Choroid plexus epithelial cell (primary cell): Measurements from ENCODE around the gene PRSS48.
"Not testable (repeated sequence)": the region's sequence is repeated elsewhere in the genome, so short reads cannot be mapped to it uniquely, and the experiment has no call there.

Source experiments
- DNase-seq: peaks from one replicate; pipeline ENCODE4 v3.0.0-alpha.2; 2010; ENCODE audit warnings: low read depth
- H3K4me3 ChIP-seq: 2 replicates; pipeline ENCODE4 v1.5.1; 2011; ENCODE audit warnings: low read depth, mild to moderate bottlenecking, control low read depth, low read length, moderate library complexity
- TF ChIP-seq, protein P1 (sequence below): conservative IDR thresholded peaks from 2 replicates; pipeline ENCODE4 v1.5.1; 2011; ENCODE audit warnings: low read depth, mild to moderate bottlenecking, control low read depth, inconsistent platforms, low read length, moderate library complexity

Gene PRSS48, protein sequence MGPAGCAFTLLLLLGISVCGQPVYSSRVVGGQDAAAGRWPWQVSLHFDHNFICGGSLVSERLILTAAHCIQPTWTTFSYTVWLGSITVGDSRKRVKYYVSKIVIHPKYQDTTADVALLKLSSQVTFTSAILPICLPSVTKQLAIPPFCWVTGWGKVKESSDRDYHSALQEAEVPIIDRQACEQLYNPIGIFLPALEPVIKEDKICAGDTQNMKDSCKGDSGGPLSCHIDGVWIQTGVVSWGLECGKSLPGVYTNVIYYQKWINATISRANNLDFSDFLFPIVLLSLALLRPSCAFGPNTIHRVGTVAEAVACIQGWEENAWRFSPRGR

DNA sequence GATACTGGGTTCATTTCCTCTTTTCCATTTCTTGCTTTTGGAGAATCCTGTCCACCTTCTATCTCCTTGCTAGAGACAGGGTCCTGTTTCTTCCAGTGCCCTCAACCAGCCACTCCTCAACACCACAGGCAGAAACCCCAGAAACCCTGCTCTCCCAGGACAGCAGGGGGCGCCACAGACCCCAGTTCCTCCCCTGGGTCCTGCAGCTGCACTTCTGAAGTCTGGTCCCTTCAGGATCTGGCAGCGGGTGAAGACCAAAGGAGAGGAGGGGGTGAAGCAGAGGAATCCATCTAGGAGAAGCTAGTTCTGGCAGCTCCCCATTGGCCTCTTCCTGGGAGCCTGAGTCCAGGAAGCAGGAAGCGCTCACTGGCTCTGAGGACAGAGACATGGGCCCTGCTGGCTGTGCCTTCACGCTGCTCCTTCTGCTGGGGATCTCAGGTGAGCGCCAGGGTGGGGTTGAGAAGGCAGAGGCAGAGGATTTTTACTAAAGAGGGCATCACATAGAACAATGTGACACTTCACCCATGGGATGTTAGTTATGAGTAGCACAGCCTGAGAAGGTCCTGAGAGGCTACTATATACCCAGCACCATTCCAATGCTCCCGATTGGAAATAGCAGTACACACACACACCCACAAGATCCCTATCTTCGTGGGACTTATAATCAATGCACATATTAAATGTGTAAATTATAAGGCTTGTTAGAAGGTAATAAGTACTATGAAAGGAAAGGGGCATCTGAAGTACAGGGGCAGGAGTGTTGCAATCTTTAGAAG lies at the start of gene PRSS48:
TSS of gene PRSS48 (plus strand) at position 375 of the 776 bp plus-strand sequence. CDS start at position 387, 12 bp downstream.
- peak; percentile 73 for DNase-seq

DNA sequence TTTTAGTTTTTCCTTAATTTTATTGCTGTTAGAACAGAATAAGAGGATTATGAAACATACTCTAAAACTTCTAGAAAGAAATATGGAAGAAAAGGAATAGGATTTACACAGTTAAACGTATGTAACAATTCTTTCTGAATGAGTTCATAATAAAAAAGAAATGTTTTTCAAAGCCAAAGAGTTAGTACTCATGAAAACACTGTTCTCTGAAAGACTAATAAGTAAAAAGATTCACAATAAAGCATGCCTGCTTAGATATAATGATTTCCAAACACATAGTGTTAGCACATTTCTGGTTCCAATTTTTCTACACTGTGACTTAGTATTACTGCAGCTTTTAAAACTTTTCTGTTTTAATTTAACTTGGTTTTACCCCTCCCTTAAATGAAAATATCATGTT lies 49.8 kb upstream of the PRSS48 start:
- TF ChIP-seq, protein P1, sequence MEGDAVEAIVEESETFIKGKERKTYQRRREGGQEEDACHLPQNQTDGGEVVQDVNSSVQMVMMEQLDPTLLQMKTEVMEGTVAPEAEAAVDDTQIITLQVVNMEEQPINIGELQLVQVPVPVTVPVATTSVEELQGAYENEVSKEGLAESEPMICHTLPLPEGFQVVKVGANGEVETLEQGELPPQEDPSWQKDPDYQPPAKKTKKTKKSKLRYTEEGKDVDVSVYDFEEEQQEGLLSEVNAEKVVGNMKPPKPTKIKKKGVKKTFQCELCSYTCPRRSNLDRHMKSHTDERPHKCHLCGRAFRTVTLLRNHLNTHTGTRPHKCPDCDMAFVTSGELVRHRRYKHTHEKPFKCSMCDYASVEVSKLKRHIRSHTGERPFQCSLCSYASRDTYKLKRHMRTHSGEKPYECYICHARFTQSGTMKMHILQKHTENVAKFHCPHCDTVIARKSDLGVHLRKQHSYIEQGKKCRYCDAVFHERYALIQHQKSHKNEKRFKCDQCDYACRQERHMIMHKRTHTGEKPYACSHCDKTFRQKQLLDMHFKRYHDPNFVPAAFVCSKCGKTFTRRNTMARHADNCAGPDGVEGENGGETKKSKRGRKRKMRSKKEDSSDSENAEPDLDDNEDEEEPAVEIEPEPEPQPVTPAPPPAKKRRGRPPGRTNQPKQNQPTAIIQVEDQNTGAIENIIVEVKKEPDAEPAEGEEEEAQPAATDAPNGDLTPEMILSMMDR, result no peak
- no peak for DNase-seq
- H3K4me3 ChIP-seq, result peak overlapping the region; percentile 58

More for the DNA sequence above, at the start of gene PRSS48:
- TF ChIP-seq, protein P1, result peak; percentile 95
- no peak within 1 kb of the TSS for H3K4me3 ChIP-seq

DNA sequence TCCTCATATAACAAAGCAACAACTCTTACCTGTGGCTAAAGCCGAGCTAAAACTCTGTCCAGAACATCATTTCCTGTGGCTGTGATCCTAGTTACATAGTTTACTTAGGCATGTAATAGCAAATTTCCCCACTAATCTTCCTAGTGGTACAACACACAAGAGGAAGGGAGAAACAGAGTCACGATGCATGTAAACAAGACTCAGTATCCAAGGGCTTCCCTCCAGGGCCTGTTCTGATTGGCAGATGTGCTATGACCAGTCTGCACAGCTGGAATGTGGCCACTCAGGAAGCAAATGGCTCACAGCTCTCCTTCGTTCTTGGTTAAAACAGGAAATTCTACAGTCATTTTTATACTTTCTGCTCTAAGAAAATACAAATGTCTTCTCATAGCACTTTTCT lies 49.2 kb upstream of the PRSS48 start:
- peak; percentile 99 for DNase-seq
- H3K4me3 ChIP-seq, result peak overlapping the region; percentile 58
- TF ChIP-seq, protein P1, result no peak

DNA sequence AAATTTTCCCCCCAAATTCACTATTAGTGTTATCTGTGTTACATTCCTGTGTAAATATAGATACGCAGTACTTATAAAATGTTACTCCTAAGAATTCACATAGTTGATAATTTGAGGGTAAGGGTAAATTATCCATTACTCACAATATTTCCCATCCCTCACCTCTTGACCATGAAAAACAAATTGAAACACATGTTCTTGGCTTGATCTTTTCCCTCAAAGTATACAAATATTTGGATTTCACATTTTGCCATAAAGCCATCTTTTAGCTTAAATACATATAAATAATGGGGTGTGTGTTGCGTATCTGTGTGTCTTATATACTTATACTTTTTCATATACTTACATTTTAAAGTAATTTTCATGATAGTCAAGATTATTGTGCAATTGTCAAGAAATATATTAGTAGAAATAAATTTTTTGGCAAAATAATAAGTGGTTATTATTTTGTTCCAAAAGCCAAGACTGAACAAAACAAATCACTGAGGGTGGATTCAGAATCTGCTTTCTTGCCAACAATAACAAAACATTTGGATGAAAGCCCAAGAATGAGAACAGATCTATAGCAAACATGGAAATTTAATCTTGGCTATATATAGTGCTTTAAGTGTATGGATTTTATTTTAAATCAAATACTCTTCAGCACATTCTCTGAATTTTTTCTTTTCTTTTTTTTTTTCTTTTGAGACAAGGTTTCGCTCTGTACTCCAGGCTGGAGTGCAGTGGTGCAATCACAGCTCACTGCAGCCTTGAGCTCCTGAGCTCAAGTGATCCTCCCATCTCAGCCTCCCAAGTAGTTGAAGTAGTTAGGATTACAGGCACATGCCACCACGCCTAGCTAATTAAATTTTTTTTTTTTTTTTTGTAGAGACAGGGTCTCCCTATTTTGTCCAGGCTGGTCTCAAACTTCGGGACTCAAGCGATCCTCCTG lies 48.5 kb upstream of the PRSS48 start:
- TF ChIP-seq, protein P1, result no peak
- H3K4me3 ChIP-seq, result no peak overlapping the region
- peak; percentile 79 for DNase-seq

DNA sequence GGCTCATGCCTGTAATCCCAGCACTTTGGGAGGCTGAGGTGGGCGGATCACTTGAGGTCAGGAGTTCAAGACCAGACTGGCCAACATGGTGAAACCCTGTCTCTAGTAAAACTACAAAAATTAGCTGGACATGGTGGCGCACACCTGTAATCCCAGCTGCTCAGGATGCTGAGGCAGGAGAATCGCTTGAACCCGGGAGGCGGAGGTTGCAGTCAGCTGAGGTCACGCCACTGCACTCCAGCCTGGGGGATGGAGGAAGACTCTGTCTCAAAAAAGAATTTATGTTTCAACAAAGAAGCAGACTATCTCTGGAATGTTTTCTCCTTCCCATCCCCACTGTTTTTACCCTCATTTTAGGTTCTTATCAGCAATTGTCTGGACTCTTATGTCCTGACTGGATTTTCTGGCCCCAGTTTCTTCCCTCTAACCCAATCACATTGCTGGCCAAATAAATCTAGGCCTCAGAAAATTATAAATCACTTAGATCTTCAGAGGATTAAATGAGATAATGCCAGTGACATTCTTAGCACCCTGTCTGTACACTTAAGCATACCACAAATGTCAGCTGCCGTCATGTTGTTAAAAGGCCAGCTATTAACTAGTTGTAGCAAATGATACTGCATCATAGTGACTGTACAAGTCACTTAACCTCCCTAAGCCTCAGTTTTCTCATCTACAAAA lies 44.9 kb upstream of the PRSS48 start:
- DNase-seq, result peak; percentile 20
- TF ChIP-seq, protein P1, result no peak

DNA sequence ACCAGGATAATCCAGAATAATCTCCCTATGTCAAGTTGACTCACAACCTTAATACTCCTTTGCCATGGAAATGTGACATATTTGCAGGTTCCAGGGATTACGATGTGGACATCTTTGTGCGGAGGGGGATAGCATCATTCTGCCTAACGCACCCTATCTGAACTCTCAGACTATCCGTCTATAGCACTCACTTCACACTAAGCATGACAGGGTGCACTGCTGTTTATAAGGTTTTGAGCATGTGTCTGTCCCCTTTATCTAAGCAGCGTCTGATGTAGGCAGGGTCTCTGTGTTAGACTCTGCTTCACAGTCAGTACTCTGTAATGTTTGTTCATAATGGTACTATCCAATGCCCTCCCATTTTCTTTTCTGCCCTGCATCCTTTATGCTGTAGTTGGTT lies 43.4 kb upstream of the PRSS48 start:
- no peak for DNase-seq
- TF ChIP-seq, protein P1, result no peak
- H3K4me3 ChIP-seq, result no peak overlapping the region

More for the DNA sequence above, 44.9 kb upstream of the PRSS48 start:
- no peak overlapping the region for H3K4me3 ChIP-seq

DNA sequence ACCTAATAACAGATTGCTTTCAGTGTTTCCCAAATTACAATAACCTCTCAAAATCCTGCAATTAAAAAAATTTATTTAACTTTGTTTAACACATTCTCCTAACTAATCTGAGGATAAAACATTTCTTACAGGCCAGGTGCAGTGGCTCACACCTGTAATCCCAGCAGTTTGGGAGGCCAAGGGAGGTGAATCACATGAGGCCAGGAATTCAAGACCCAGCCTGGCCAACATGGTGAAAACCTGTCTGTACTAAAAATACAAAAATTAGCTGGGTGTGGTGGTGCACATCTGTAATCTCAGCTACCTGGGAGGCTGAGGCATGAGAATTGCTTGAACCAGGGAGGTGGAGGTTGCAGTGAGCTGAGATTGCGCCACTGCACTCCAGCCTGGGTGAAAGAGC lies 41.6 kb upstream of the PRSS48 start:
- H3K4me3 ChIP-seq, DNase-seq: not testable (repeated sequence)
